ENCODE results near the gene ZFP1. TPM values are rescaled to one million over a fixed set of nuclear protein-coding genes. Genes with fewer than 3 reads are reported as not detected.

Gene ZFP1
- polyA plus RNA-seq, 1 of the 3 experiments (the other 2 are of a cell fraction): 3.0 TPM

DNA sequence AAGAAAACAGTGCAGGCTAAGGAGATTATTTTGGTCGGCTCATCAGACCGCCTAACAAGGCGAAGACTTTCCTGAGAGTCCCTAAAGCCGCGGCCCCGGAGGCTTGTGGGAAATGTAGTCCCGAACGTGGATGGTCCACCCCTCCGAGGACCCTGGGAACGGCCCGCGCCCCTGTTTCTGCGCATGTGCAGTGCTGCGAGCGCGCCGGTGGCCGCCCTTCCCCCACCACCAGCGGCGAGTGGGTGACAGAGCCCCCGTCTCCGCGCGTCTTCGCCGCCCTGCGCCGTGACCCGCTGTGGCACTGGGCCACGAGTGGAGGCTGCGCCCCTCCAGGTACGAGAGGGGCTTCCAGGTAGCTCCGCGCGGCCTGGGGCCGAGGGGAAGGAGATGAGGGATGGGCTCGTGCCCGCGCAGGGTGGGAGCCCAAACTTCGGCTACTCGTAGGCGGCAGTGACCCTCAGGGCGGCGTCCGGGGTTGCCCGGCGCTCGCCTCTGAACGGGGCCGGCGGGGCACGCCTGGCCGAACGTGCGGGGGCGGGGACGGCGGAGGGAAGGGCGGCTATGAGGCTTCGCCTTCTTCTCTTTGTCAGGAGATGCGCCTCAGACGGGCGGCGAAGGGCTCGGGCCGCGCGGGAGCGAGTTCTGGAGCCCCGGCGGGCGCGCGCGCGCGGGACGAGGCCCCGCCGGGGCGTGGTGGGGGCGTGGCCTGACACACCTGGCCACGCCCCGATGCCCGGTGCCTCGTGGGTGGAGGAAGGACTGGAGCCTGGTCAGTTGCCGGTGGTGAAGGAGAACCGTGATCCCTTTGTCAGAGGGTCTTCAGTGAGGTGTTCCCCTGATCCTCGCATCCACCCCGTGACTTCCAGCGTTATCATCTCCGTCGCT is at the start of gene ZFP1 (continued):
- TF ChIP-seq, protein P1, sequence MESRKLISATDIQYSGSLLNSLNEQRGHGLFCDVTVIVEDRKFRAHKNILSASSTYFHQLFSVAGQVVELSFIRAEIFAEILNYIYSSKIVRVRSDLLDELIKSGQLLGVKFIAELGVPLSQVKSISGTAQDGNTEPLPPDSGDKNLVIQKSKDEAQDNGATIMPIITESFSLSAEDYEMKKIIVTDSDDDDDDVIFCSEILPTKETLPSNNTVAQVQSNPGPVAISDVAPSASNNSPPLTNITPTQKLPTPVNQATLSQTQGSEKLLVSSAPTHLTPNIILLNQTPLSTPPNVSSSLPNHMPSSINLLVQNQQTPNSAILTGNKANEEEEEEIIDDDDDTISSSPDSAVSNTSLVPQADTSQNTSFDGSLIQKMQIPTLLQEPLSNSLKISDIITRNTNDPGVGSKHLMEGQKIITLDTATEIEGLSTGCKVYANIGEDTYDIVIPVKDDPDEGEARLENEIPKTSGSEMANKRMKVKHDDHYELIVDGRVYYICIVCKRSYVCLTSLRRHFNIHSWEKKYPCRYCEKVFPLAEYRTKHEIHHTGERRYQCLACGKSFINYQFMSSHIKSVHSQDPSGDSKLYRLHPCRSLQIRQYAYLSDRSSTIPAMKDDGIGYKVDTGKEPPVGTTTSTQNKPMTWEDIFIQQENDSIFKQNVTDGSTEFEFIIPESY (IDR thresholded peaks at IDR 0.05; ENCODE audit: borderline replicate concordance, low read depth): no peak
- TF ChIP-seq RAD21 (IDR thresholded peaks at IDR 0.05; ENCODE audit: low read length) (no peak), TCF12 (IDR thresholded peaks at IDR 0.05) (0 out of 2 replicates have a peak, but pooled peaks have one; percentile 13), CHD2 (IDR thresholded peaks at IDR 0.05; ENCODE audit: low read length, partially characterized antibody) (peak; percentile 90)
- TF ChIP-seq, protein P2, sequence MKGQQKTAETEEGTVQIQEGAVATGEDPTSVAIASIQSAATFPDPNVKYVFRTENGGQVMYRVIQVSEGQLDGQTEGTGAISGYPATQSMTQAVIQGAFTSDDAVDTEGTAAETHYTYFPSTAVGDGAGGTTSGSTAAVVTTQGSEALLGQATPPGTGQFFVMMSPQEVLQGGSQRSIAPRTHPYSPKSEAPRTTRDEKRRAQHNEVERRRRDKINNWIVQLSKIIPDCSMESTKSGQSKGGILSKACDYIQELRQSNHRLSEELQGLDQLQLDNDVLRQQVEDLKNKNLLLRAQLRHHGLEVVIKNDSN (IDR thresholded peaks at IDR 0.05; ENCODE audit: borderline replicate concordance, low read depth): no peak
- TF ChIP-seq, protein P3, sequence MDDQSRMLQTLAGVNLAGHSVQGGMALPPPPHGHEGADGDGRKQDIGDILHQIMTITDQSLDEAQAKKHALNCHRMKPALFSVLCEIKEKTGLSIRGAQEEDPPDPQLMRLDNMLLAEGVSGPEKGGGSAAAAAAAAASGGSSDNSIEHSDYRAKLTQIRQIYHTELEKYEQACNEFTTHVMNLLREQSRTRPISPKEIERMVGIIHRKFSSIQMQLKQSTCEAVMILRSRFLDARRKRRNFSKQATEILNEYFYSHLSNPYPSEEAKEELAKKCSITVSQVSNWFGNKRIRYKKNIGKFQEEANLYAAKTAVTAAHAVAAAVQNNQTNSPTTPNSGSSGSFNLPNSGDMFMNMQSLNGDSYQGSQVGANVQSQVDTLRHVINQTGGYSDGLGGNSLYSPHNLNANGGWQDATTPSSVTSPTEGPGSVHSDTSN (IDR thresholded peaks at IDR 0.05): no peak; the same call in 1 of the 2 replicates

DNA sequence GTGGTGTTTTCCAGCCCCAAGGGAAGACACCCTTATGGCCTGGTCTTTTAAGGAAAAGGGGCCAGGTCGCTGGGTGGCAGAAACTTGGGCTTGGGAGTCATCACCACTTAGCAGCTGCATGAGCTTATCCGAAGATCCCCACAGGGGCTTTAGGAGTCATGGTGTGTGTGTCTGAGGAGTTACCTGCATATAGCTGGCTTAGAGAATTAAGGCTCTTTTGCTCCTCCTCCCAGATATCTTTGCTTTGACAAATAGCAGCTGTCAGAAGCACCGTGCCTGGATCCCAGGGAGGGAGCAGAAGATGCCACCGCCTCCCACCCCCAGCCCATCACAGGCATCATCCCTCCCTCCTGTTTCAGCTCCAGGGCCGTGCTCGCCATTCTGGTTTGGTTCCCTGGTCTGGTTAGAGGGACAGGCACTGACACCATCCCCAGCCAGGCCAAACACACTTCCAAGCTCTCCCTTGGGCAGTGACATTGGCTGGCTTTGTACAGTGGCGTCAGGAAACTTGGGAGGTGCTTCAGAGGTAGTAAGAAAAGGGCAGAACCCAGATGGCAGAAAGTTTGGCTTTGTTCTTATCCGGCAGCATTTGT is 49.2 kb upstream of the ZFP1 start:
- CTCF ChIA-PET: interaction anchor here (1.0 to 8.7 kb wide), 3 partner anchors 11 to 458 kb away, joined by 4 to 56 read pairs (median 8); partner anchors contain the start of gene ZNRF1
- Histone ChIP-seq H3K9me3 (no peaks in the 10 kb centered on the region), H3K9me2 (no peaks in the 10 kb centered on the region), H3K4me1 (ENCODE audit: control insufficient read depth in 1 of 2, insufficient read depth in 2 of 2, low read depth in 1 of 2, low read length in 1 of 2) (peaks cover 17 to 28% of the 10 kb centered on the region in 2 experiments; a peak in 3 of 4 replicates), H3K4me2 (no peak overlapping the region), H4K20me1 (ENCODE audit: insufficient read depth) (peaks cover 14% of the 10 kb centered on the region), H3F3A (replicated peaks; ENCODE audit: insufficient read depth) (no peaks in the 10 kb centered on the region), H3K27me3 (ENCODE audit: insufficient read depth) (no peaks in the 10 kb centered on the region), H3K36me3 (replicated peaks in 1 of 2; ENCODE audit: control insufficient read depth in 1 of 2, insufficient read depth in 2 of 2, low read length in 1 of 2) (no peaks in the 10 kb centered on the region), H2AFZ (ENCODE audit: low read depth) (no peak overlapping the region), H3K79me2 (ENCODE audit: insufficient read depth) (peaks cover 12% of the 10 kb centered on the region; the same call in 1 of the 2 replicates), H3K4me3 (ENCODE audit: low read depth in 2 of 2, low read length in 1 of 2) (no peak overlapping the region), H3K9ac (no peak overlapping the region), H3K27ac (ENCODE audit: low read depth in 2 of 2, low read length in 1 of 2) (peak overlapping the region in 1 of 2 experiments; percentile 29; a peak in 1 of 4 replicates)
- 93% methylated on average over 6 of the region's 8 CpGs for WGBS (ENCODE audit: low lambda C conversion rate)
- peak; percentile 42 for DNase-seq
- POLR2A ChIA-PET: no interaction called here
- TF ChIP-seq, protein P4, sequence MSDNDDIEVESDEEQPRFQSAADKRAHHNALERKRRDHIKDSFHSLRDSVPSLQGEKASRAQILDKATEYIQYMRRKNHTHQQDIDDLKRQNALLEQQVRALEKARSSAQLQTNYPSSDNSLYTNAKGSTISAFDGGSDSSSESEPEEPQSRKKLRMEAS (IDR thresholded peaks at IDR 0.05; ENCODE audit: low read depth): no peak
- TF ChIP-seq POLR2AphosphoS5 (IDR thresholded peaks at IDR 0.05; ENCODE audit: low read depth, low read length): no peak
- TF ChIP-seq, protein P5, sequence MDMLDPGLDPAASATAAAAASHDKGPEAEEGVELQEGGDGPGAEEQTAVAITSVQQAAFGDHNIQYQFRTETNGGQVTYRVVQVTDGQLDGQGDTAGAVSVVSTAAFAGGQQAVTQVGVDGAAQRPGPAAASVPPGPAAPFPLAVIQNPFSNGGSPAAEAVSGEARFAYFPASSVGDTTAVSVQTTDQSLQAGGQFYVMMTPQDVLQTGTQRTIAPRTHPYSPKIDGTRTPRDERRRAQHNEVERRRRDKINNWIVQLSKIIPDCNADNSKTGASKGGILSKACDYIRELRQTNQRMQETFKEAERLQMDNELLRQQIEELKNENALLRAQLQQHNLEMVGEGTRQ (IDR thresholded peaks at IDR 0.05; ENCODE audit: borderline replicate concordance, low read depth, low read length): no peak
- TF ChIP-seq, protein P1 (IDR thresholded peaks at IDR 0.05; ENCODE audit: borderline replicate concordance, low read depth): no peak
- TF ChIP-seq ELF1 (IDR thresholded peaks at IDR 0.05): no peak
- TF ChIP-seq GATA2 (CRISPR knock-in tag; IDR thresholded peaks at IDR 0.05): no peak
- no peak for TF ChIP-seq MXI1 (IDR thresholded peaks at IDR 0.05; ENCODE audit: low read depth, low read length)
- TF ChIP-seq, protein P6, sequence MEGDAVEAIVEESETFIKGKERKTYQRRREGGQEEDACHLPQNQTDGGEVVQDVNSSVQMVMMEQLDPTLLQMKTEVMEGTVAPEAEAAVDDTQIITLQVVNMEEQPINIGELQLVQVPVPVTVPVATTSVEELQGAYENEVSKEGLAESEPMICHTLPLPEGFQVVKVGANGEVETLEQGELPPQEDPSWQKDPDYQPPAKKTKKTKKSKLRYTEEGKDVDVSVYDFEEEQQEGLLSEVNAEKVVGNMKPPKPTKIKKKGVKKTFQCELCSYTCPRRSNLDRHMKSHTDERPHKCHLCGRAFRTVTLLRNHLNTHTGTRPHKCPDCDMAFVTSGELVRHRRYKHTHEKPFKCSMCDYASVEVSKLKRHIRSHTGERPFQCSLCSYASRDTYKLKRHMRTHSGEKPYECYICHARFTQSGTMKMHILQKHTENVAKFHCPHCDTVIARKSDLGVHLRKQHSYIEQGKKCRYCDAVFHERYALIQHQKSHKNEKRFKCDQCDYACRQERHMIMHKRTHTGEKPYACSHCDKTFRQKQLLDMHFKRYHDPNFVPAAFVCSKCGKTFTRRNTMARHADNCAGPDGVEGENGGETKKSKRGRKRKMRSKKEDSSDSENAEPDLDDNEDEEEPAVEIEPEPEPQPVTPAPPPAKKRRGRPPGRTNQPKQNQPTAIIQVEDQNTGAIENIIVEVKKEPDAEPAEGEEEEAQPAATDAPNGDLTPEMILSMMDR (IDR thresholded peaks at IDR 0.05): no peak
- TF ChIP-seq RAD21 (IDR thresholded peaks at IDR 0.05; ENCODE audit: low read length): no peak
- no peak for TF ChIP-seq RXRA (IDR thresholded peaks at IDR 0.05; ENCODE audit: borderline replicate concordance, low read depth)
- no peak for TF ChIP-seq NFIC (IDR thresholded peaks at IDR 0.05; ENCODE audit: borderline replicate concordance)
- TF ChIP-seq TAF1 (IDR thresholded peaks at IDR 0.05; ENCODE audit: borderline replicate concordance, low read depth, low read length): no peak
- TF ChIP-seq RFX5 (IDR thresholded peaks at IDR 0.05; ENCODE audit: low read length): no peak
- TF ChIP-seq FOXJ3 (CRISPR knock-in tag; IDR thresholded peaks at IDR 0.05): no peak
- no peak for TF ChIP-seq SIN3A (IDR thresholded peaks at IDR 0.05; ENCODE audit: borderline replicate concordance, low read depth, low read length)

Data from SK-N-SH (cell line).